Fibroblast of villous mesenchyme (primary cell): Measurements from ENCODE around the gene BRAF. TPM values are rescaled to one million over a fixed set of nuclear protein-coding genes. Genes with fewer than 3 reads are reported as not detected.
"Not testable (repeated sequence)": the region's sequence is repeated elsewhere in the genome, so short reads cannot be mapped to it uniquely, and the experiment has no call there.

Experiments
- DNase-seq: peaks from one replicate; pipeline ENCODE4 v3.0.0-alpha.2; 2010; ENCODE audit warnings: low read depth
- H3K4me3 ChIP-seq: 2 replicates; pipeline ENCODE4 v1.5.1; 2011; ENCODE audit warnings: low read depth, mild to moderate bottlenecking, low read length
- CTCF ChIP-seq: IDR thresholded peaks from 2 replicates; pipeline ENCODE4 v1.5.1; 2012; ENCODE audit warnings: low read depth, mild to moderate bottlenecking, low read length; ENCODE audit not compliant: insufficient read depth
- total RNA-seq: library from RNA; depleted of rRNA; stranded (reverse); fragments of >200 nt; gene quantifications from 2 replicates; pipeline ENCODE4 v1.2.3, GENCODE V29; 2012

BRAF gene
- total RNA-seq, 1 donor, result 30.7 TPM

- no peak for DNase-seq
- TF ChIP-seq CTCF, result no peak
- H3K4me3 ChIP-seq, result no peak overlapping the region
These were observed 150.4 kb downstream of the BRAF start for GRCh38 chr7:140774371-140774770.

- DNase-seq, result no peak
- H3K4me3 ChIP-seq, result no peak overlapping the region
- no peak for TF ChIP-seq CTCF
These were observed 151.6 kb downstream of the BRAF start for GRCh38 chr7:140773104-140773503.

GRCh38 chr7:140771826-140772225 is 152.9 kb downstream of the BRAF start:
- H3K4me3 ChIP-seq, result no peak overlapping the region
- DNase-seq, result no peak
- TF ChIP-seq CTCF, result no peak

DNA sequence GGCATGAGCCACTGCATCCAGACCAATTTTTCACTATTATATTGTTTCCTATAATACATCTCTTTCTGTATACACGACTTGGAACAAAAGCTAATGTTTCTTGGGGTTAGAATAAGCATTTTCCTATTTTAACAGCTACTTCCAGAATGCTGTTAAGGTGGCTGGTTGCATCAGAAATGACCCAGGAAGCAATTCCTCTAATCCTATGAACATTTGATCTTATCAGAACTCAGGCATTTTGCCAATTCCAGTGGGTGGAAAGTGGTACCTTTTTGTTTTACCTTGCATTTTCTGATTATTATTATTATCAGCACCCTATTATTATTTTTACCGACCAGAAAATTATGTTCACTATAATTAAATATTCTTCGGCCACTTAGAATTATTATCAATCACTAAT is 154.9 kb downstream of the BRAF start:
- H3K4me3 ChIP-seq, result no peak overlapping the region
- no peak for DNase-seq
- TF ChIP-seq CTCF, result no peak

GRCh38 chr7:140767418-140767817 is 157.3 kb downstream of the BRAF start:
- DNase-seq, result no peak
- H3K4me3 ChIP-seq, result no peak overlapping the region
- TF ChIP-seq CTCF, result no peak

- H3K4me3 ChIP-seq, DNase-seq: not testable (repeated sequence)
These were observed 159.3 kb downstream of the BRAF start for GRCh38 chr7:140765441-140765840.

DNA sequence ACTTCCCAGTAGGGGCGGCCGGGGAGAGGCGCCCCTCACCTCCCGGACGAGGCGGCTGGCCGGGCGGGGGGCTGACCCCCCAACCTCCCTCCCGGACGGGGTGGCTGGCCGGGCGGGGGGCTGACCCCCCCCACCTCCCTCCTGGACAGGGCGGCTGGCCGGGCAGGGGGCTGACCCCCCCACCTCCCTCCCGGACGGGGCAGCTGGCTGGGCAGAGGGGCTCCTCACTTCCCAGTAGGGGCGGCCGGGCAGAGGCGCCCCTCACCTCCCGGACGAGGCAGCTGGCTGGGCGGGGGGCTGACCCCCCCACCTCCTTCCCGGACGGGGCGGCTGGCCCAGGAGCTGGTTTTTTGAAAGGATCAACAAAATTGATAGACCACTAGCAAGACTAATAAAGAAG is 161.6 kb downstream of the BRAF start:
- not testable (repeated sequence) for DNase-seq, H3K4me3 ChIP-seq

GRCh38 chr7:140761375-140761774 is 163.4 kb downstream of the BRAF start:
- not testable (repeated sequence) for DNase-seq, H3K4me3 ChIP-seq

DNA sequence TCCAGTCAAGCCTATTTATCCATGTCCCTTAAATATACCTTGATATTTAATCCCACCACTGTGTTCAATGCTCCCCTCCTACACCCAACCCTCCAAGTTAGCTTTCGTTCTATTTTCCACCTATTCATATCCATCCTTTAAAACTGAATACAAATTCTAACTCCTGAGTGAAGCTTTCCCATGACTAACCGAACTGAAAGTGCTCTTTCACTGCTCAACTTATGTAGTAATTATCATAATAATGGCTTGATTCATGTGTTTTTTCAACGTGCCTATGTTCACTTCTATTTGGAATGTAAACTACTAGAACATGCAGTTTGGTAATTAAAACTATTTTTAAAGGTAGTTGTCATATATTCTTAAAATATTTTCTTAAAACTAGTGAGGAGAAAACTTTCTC is 170.2 kb downstream of the BRAF start:
- H3K4me3 ChIP-seq, result no peak overlapping the region
- peak; percentile 14 for DNase-seq
- TF ChIP-seq CTCF, result no peak
